ENCODE data around the gene SLC44A3. TPM values are rescaled to one million over a fixed set of nuclear protein-coding genes. Genes with fewer than 3 reads are reported as not detected.

SLC44A3 gene
- total and polyA plus RNA-seq, 2 of the 13 experiments (the other 11 are each of a cell fraction or from before 2014, with no cell fraction given) = 6.8 to 14.1 TPM

- TF ChIP-seq THAP9 (CRISPR knock-in tag; IDR thresholded peaks at IDR 0.05; ENCODE audit: borderline replicate concordance) = no peak
- TF ChIP-seq ZNF530 (CRISPR knock-in tag; IDR thresholded peaks at IDR 0.05; ENCODE audit: low read depth) = no peak
- no peak for TF ChIP-seq ISX (CRISPR knock-in tag; conservative IDR thresholded peaks at IDR 0.05)
- no peak for TF ChIP-seq JUN (CRISPR knock-in tag; IDR thresholded peaks at IDR 0.05)
- no peak for TF ChIP-seq ZBTB46 (CRISPR knock-in tag; IDR thresholded peaks at IDR 0.05; ENCODE audit: borderline replicate concordance)
- no peak for TF ChIP-seq RXRB (CRISPR knock-in tag; IDR thresholded peaks at IDR 0.05; ENCODE audit: borderline replicate concordance)
- no peak for TF ChIP-seq MED8 (CRISPR knock-in tag; IDR thresholded peaks at IDR 0.05; ENCODE audit: insufficient replicate concordance)
- TF ChIP-seq MAF1 (CRISPR knock-in tag; IDR thresholded peaks at IDR 0.05; ENCODE audit: borderline replicate concordance) = no peak
- no peak for TF ChIP-seq FOXP1 (IDR thresholded peaks at IDR 0.05)
- TF ChIP-seq FOXP1 (CRISPR knock-in tag; IDR thresholded peaks at IDR 0.05) = no peak
- peak; percentile 38 for TF ChIP-seq ELF3 (CRISPR knock-in tag; IDR thresholded peaks at IDR 0.05)
- TF ChIP-seq SNAI1 (CRISPR knock-in tag; IDR thresholded peaks at IDR 0.05; ENCODE audit: borderline replicate concordance) = 0 out of 2 replicates have a peak, but pooled peaks have one; percentile 48
- TF ChIP-seq PRDM15 (CRISPR knock-in tag; IDR thresholded peaks at IDR 0.05) = no peak
- no peak for TF ChIP-seq ZNF766 (CRISPR knock-in tag; IDR thresholded peaks at IDR 0.05; ENCODE audit: borderline replicate concordance)
- no peak for TF ChIP-seq ZNF207 (IDR thresholded peaks at IDR 0.05; ENCODE audit: borderline replicate concordance)
- no peak for TF ChIP-seq ZNF569 (CRISPR knock-in tag; IDR thresholded peaks at IDR 0.05; ENCODE audit: borderline replicate concordance)
- TF ChIP-seq PHF21A (CRISPR knock-in tag; IDR thresholded peaks at IDR 0.05) = no peak
- peak; percentile 35; the same call in 1 of the 2 replicates for TF ChIP-seq SP5 (CRISPR knock-in tag; IDR thresholded peaks at IDR 0.05; ENCODE audit: borderline replicate concordance, low read depth)
- TF ChIP-seq ZNF234 (CRISPR knock-in tag; conservative IDR thresholded peaks at IDR 0.05) = no peak
- TF ChIP-seq SYNCRIP (IDR thresholded peaks at IDR 0.05; ENCODE audit: insufficient read depth, low read depth, low read length) = no peak
- 0 out of 2 replicates have a peak, but pooled peaks have one; percentile 10 for TF ChIP-seq ZNF709 (CRISPR knock-in tag; IDR thresholded peaks at IDR 0.05)
- TF ChIP-seq GATAD2A (CRISPR knock-in tag; IDR thresholded peaks at IDR 0.05) = no peak
- no peak for TF ChIP-seq ZNF652 (CRISPR knock-in tag; IDR thresholded peaks at IDR 0.05; ENCODE audit: borderline replicate concordance, low read depth)
Measured at GRCh38 chr1:94819945-94820746, at the start of gene SLC44A3 (continued).

All from HepG2 (cell line).